HL-60 (cell line): ENCODE data around the gene INSIG2.
A peak's percentile ranks its signal among the peaks of the same experiment; 100 is the strongest.

Experiments
- DNase-seq, 2 experiments: peaks; one replicate each; pipeline ENCODE4 v3.0.0-alpha.2; 2010 to 2020; ENCODE audit warnings: low read depth in 1 of 2, low spot score in 1 of 2
- H3K27ac ChIP-seq: fragments of 250-450 bp; sonication (Bioruptor Pico); replicated peaks from 2 replicates; pipeline ENCODE4 v1.5.1; 2020; ENCODE audit warnings: mild to moderate bottlenecking, moderate library complexity
- H3K27me3 ChIP-seq: fragments of 250-450 bp; sonication (Bioruptor Pico); 2 replicates; pipeline ENCODE4 v1.5.1; 2021; ENCODE audit warnings: mild to moderate bottlenecking, moderate library complexity; ENCODE audit not compliant: insufficient read depth, poor library complexity, severe bottlenecking
- H3K4me3 ChIP-seq: replicated peaks from 2 replicates; pipeline ENCODE4 v1.5.1; 2011; ENCODE audit warnings: mild to moderate bottlenecking, control low read depth, low read length; ENCODE audit not compliant: insufficient read depth
- GABPA ChIP-seq: IDR thresholded peaks from 2 replicates; pipeline ENCODE4 v1.6.1; 2012; ENCODE audit warnings: low read depth
- POLR2AphosphoS5 ChIP-seq: IDR thresholded peaks from 2 replicates; pipeline ENCODE4 v1.6.1; 2012; ENCODE audit warnings: low read depth
- REST ChIP-seq: IDR thresholded peaks from 2 replicates; pipeline ENCODE4 v1.6.1; 2012; ENCODE audit warnings: low read depth; ENCODE audit not compliant: insufficient replicate concordance
- SPI1 ChIP-seq: IDR thresholded peaks from 2 replicates; pipeline ENCODE4 v1.6.1; 2012; ENCODE audit warnings: low read depth, mild to moderate bottlenecking, borderline replicate concordance
- long read RNA-seq: library from polyadenylated mRNA; unstranded; transcript quantifications from one replicate; pipeline ENCODE4 v2.0.0, GENCODE V29; 2020
- TF ChIP-seq, protein P1 (sequence below): IDR thresholded peaks from one replicate; pipeline ENCODE4 v1.5.1; 2011; ENCODE audit warnings: low read length, control low read depth, inconsistent platforms; ENCODE audit not compliant: insufficient read depth

Gene INSIG2
- long read RNA-seq, transcript INSIG2-201 (6 exons, 2,590 nt), result major isoform, 39 of 68 reads
- long read RNA-seq, partial matches to known transcripts, result 5 of 68 reads
- long read RNA-seq, other reads (novel, unspliced or antisense), result 22 of 68 reads

GRCh38 chr2:118088051-118089024 is at the start of gene INSIG2:
Gene INSIG2 (plus strand): TSS chr2:118088471. CDS start chr2:118096557, 8,086 bp downstream.
- Histone ChIP-seq H3K4me3 (peak within 1 kb of the TSS; percentile 100), H3K27ac (peak within 1 kb of the TSS; percentile 61), H3K27me3 (no peaks in the 10 kb centered on the region)
- TF ChIP-seq POLR2AphosphoS5 (no peak), SPI1 (no peak), REST (no peak), GABPA (peak; percentile 93)
- TF ChIP-seq, protein P1, sequence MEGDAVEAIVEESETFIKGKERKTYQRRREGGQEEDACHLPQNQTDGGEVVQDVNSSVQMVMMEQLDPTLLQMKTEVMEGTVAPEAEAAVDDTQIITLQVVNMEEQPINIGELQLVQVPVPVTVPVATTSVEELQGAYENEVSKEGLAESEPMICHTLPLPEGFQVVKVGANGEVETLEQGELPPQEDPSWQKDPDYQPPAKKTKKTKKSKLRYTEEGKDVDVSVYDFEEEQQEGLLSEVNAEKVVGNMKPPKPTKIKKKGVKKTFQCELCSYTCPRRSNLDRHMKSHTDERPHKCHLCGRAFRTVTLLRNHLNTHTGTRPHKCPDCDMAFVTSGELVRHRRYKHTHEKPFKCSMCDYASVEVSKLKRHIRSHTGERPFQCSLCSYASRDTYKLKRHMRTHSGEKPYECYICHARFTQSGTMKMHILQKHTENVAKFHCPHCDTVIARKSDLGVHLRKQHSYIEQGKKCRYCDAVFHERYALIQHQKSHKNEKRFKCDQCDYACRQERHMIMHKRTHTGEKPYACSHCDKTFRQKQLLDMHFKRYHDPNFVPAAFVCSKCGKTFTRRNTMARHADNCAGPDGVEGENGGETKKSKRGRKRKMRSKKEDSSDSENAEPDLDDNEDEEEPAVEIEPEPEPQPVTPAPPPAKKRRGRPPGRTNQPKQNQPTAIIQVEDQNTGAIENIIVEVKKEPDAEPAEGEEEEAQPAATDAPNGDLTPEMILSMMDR, result no peak
- DNase-seq, result peak; percentile 90 to 97

GRCh38 chr2:118040891-118041290 is 47.4 kb upstream of the INSIG2 start:
- peaks cover 2% of the 10 kb centered on the region for H3K27me3 ChIP-seq
- DNase-seq, result peak in 1 of 2 experiments; percentile 83
- H3K4me3 ChIP-seq, result no peak overlapping the region
- TF ChIP-seq SPI1, result peak; percentile 25; the same call in 1 of the 2 replicates
- no peak for TF ChIP-seq REST
- TF ChIP-seq, protein P1, result no peak
- no peak for TF ChIP-seq POLR2AphosphoS5
- H3K27ac ChIP-seq, result no peak overlapping the region

GRCh38 chr2:118044103-118044716 is 44.1 kb upstream of the INSIG2 start:
- no peak overlapping the region for H3K27ac ChIP-seq
- TF ChIP-seq REST (no peak), GABPA (no peak), POLR2AphosphoS5 (no peak), SPI1 (no peak)
- TF ChIP-seq, protein P1, result no peak
- no peak for DNase-seq
- peaks cover 13% of the 10 kb centered on the region for H3K27me3 ChIP-seq
- no peak overlapping the region for H3K4me3 ChIP-seq
